ENCODE results near the gene MCOLN1. TPM values are rescaled to one million over a fixed set of nuclear protein-coding genes. Genes with fewer than 3 reads are reported as not detected.

MCOLN1 gene
- total and polyA plus RNA-seq, 9 of the 15 experiments (the other 6 are each of a cell fraction or from before 2014, with no cell fraction given) = 0.25 to 15.4 (median 7.1) TPM

- TF ChIP-seq REST (IDR thresholded peaks at IDR 0.05; ENCODE audit: borderline replicate concordance) = peak; percentile 24; the same call in 1 of the 2 replicates
- no peak for TF ChIP-seq REST (CRISPR knock-in tag; IDR thresholded peaks at IDR 0.05; ENCODE audit: low read depth)
- peak; percentile 44 for TF ChIP-seq ATF3 (IDR thresholded peaks at IDR 0.05)
- no peak for TF ChIP-seq ATF3 (CRISPR knock-in tag; conservative IDR thresholded peaks at IDR 0.05)
- TF ChIP-seq, protein P1, sequence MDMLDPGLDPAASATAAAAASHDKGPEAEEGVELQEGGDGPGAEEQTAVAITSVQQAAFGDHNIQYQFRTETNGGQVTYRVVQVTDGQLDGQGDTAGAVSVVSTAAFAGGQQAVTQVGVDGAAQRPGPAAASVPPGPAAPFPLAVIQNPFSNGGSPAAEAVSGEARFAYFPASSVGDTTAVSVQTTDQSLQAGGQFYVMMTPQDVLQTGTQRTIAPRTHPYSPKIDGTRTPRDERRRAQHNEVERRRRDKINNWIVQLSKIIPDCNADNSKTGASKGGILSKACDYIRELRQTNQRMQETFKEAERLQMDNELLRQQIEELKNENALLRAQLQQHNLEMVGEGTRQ (CRISPR knock-in tag; IDR thresholded peaks at IDR 0.05) = peak; percentile 81
- TF ChIP-seq NFE2 (IDR thresholded peaks at IDR 0.05; ENCODE audit: low read depth) = 0 out of 2 replicates have a peak, but pooled peaks have one; percentile 32
- TF ChIP-seq SP2 (IDR thresholded peaks at IDR 0.05; ENCODE audit: extremely low read depth, low read depth, low read length, poor library complexity, severe bottlenecking) = no peak
- TF ChIP-seq, protein P2, sequence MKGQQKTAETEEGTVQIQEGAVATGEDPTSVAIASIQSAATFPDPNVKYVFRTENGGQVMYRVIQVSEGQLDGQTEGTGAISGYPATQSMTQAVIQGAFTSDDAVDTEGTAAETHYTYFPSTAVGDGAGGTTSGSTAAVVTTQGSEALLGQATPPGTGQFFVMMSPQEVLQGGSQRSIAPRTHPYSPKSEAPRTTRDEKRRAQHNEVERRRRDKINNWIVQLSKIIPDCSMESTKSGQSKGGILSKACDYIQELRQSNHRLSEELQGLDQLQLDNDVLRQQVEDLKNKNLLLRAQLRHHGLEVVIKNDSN (CRISPR knock-in tag; IDR thresholded peaks at IDR 0.05) = peak; percentile 77
- TF ChIP-seq PHB (CRISPR knock-in tag; IDR thresholded peaks at IDR 0.05) = no peak
- TF ChIP-seq IRF2 (CRISPR knock-in tag; IDR thresholded peaks at IDR 0.05) = no peak
- TF ChIP-seq, protein P3, sequence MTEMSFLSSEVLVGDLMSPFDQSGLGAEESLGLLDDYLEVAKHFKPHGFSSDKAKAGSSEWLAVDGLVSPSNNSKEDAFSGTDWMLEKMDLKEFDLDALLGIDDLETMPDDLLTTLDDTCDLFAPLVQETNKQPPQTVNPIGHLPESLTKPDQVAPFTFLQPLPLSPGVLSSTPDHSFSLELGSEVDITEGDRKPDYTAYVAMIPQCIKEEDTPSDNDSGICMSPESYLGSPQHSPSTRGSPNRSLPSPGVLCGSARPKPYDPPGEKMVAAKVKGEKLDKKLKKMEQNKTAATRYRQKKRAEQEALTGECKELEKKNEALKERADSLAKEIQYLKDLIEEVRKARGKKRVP (CRISPR knock-in tag; IDR thresholded peaks at IDR 0.05) = no peak
- TF ChIP-seq, protein P4, sequence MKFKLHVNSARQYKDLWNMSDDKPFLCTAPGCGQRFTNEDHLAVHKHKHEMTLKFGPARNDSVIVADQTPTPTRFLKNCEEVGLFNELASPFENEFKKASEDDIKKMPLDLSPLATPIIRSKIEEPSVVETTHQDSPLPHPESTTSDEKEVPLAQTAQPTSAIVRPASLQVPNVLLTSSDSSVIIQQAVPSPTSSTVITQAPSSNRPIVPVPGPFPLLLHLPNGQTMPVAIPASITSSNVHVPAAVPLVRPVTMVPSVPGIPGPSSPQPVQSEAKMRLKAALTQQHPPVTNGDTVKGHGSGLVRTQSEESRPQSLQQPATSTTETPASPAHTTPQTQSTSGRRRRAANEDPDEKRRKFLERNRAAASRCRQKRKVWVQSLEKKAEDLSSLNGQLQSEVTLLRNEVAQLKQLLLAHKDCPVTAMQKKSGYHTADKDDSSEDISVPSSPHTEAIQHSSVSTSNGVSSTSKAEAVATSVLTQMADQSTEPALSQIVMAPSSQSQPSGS (CRISPR knock-in tag; IDR thresholded peaks at IDR 0.05) = no peak
- no peak for TF ChIP-seq MCM5 (IDR thresholded peaks at IDR 0.05; ENCODE audit: low read depth)
- TF ChIP-seq C11orf30 (IDR thresholded peaks at IDR 0.05; ENCODE audit: low read depth) = peak; percentile 89
- no peak for TF ChIP-seq ZNF232 (CRISPR knock-in tag; IDR thresholded peaks at IDR 0.05)
- peak; percentile 73 for TF ChIP-seq MAFK (IDR thresholded peaks at IDR 0.05; ENCODE audit: low read length)
Measured at GRCh38 chr19:7575434-7576040, 53.1 kb downstream of the MCOLN1 start (continued).

Data from K562 (cell line).